ENCODE data around the gene SCAMP5. TPM values are rescaled to one million over a fixed set of nuclear protein-coding genes. Genes with fewer than 3 reads are reported as not detected.

The SCAMP5 gene
- total and polyA plus RNA-seq, 2 of the 13 experiments (the other 11 are each of a cell fraction or from before 2014, with no cell fraction given): 34.3 to 49.0 TPM

GRCh38 chr15:74995779-74996765, 709 bp downstream of the SCAMP5 start (continued):
- TF ChIP-seq ZNF644 (CRISPR knock-in tag; IDR thresholded peaks at IDR 0.05; ENCODE audit: low read depth) (no peak), ZNF709 (CRISPR knock-in tag; IDR thresholded peaks at IDR 0.05) (no peak), ZNF251 (CRISPR knock-in tag; IDR thresholded peaks at IDR 0.05) (no peak), ZBTB33 (CRISPR knock-in tag; IDR thresholded peaks at IDR 0.05) (no peak), ZNF703 (CRISPR knock-in tag; IDR thresholded peaks at IDR 0.05; ENCODE audit: borderline replicate concordance) (no peak), ZNF275 (CRISPR knock-in tag; IDR thresholded peaks at IDR 0.05; ENCODE audit: borderline replicate concordance) (no peak), SUZ12 (IDR thresholded peaks at IDR 0.05; ENCODE audit: low read depth, low read length) (no peak), KAT8 (CRISPR knock-in tag; IDR thresholded peaks at IDR 0.05) (no peak; the same call in 1 of the 2 replicates), SMAD9 (CRISPR knock-in tag; IDR thresholded peaks at IDR 0.05) (no peak), NFIB (CRISPR knock-in tag; IDR thresholded peaks at IDR 0.05; ENCODE audit: borderline replicate concordance) (no peak), SIX1 (CRISPR knock-in tag; IDR thresholded peaks at IDR 0.05; ENCODE audit: borderline replicate concordance) (no peak), ARHGAP35 (CRISPR knock-in tag; IDR thresholded peaks at IDR 0.05; ENCODE audit: borderline replicate concordance) (no peak), PTBP1 (IDR thresholded peaks at IDR 0.05; ENCODE audit: low read depth, low read length, poor library complexity, severe bottlenecking) (no peak), PRPF4 (IDR thresholded peaks at IDR 0.05; ENCODE audit: low read depth, low read length, poor library complexity, severe bottlenecking) (no peak), ZBED4 (CRISPR knock-in tag; IDR thresholded peaks at IDR 0.05; ENCODE audit: borderline replicate concordance) (no peak), ZNF431 (CRISPR knock-in tag; IDR thresholded peaks at IDR 0.05; ENCODE audit: borderline replicate concordance, low read depth) (no peak)
- TF ChIP-seq, protein P1, sequence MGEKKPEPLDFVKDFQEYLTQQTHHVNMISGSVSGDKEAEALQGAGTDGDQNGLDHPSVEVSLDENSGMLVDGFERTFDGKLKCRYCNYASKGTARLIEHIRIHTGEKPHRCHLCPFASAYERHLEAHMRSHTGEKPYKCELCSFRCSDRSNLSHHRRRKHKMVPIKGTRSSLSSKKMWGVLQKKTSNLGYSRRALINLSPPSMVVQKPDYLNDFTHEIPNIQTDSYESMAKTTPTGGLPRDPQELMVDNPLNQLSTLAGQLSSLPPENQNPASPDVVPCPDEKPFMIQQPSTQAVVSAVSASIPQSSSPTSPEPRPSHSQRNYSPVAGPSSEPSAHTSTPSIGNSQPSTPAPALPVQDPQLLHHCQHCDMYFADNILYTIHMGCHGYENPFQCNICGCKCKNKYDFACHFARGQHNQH (CRISPR knock-in tag; IDR thresholded peaks at IDR 0.05): 0 out of 2 replicates have a peak, but pooled peaks have one; percentile 13

All from HepG2 (cell line).